GM19452 (cell line): ENCODE measurements around the gene SLC26A4.
A peak's percentile ranks its signal among the peaks of the same experiment; 100 is the strongest.
"Not testable (repeated sequence)": the region's sequence is repeated elsewhere in the genome, so short reads cannot be mapped to it uniquely, and the experiment has no call there.

Source experiments
- ATAC-seq: cut with Tn5 transposase; IDR thresholded peaks from one replicate; pipeline ENCODE4 v1.9.1; 2021; ENCODE audit not compliant: unreplicated experiment

The SLC26A4 gene

GRCh38 chr7:107660381-107661080 is at the start of gene SLC26A4:
Gene SLC26A4 (plus strand): TSS chr7:107660828. CDS start chr7:107661642, 814 bp downstream.
- no peak for ATAC-seq

- no peak for ATAC-seq
These were observed 47.2 kb upstream of the SLC26A4 start for GRCh38 chr7:107613439-107613838.

- no peak for ATAC-seq
These were observed 46.7 kb upstream of the SLC26A4 start for GRCh38 chr7:107613948-107614347.

GRCh38 chr7:107614425-107614824 is 46.2 kb upstream of the SLC26A4 start:
- ATAC-seq: no peak

GRCh38 chr7:107615910-107616680 is 44.5 kb upstream of the SLC26A4 start:
- ATAC-seq: no peak

- ATAC-seq: peak; percentile 76
These were observed 38.2 kb upstream of the SLC26A4 start for GRCh38 chr7:107622429-107622828.

- no peak for ATAC-seq
These were observed 37.7 kb upstream of the SLC26A4 start for GRCh38 chr7:107622894-107623293.

- ATAC-seq: no peak
These were observed 33.6 kb upstream of the SLC26A4 start for GRCh38 chr7:107627002-107627401.

GRCh38 chr7:107628461-107629064 is 32.1 kb upstream of the SLC26A4 start:
- ATAC-seq: no peak

GRCh38 chr7:107630342-107630741 is 30.3 kb upstream of the SLC26A4 start:
- ATAC-seq: no peak

- no peak for ATAC-seq
These were observed 28.8 kb upstream of the SLC26A4 start for GRCh38 chr7:107631588-107632491.

GRCh38 chr7:107632492-107632865 is 28.1 kb upstream of the SLC26A4 start:
- ATAC-seq: no peak

GRCh38 chr7:107638594-107638993 is 22.0 kb upstream of the SLC26A4 start:
- peak; percentile 92 for ATAC-seq

GRCh38 chr7:107639070-107639469 is 21.6 kb upstream of the SLC26A4 start:
- ATAC-seq: not testable (repeated sequence)

- ATAC-seq: no peak
These were observed 19.0 kb upstream of the SLC26A4 start for GRCh38 chr7:107641676-107642075.

- ATAC-seq: no peak
These were observed 18.1 kb upstream of the SLC26A4 start for GRCh38 chr7:107642501-107642900.

- no peak for ATAC-seq
These were observed 17.2 kb upstream of the SLC26A4 start for GRCh38 chr7:107643407-107643806.

- no peak for ATAC-seq
These were observed 16.7 kb upstream of the SLC26A4 start for GRCh38 chr7:107643938-107644308.

GRCh38 chr7:107644309-107644974 is 16.2 kb upstream of the SLC26A4 start:
- ATAC-seq: no peak

GRCh38 chr7:107652642-107653041 is 8.0 kb upstream of the SLC26A4 start:
- ATAC-seq: no peak
